Neural cell (in vitro differentiated cells): Measurements from ENCODE around the gene LRRC26.

Experiments used
- CTCF ChIP-seq: fragments of 450-650 bp; IDR thresholded peaks from 2 replicates; pipeline ENCODE4 v1.5.1; 2014; ENCODE audit warnings: antibody characterized with exemption, mild to moderate bottlenecking, moderate library complexity; ENCODE audit not compliant: poor library complexity, severe bottlenecking
- EP300 ChIP-seq: fragments of 450-650 bp; conservative IDR thresholded peaks from 2 replicates; pipeline ENCODE4 v1.6.1; 2014; ENCODE audit warnings: antibody characterized with exemption, mild to moderate bottlenecking, moderate library complexity; ENCODE audit not compliant: poor library complexity, severe bottlenecking
- EZH2 ChIP-seq: fragments of 200-600, 300-800 bp; shearing (Covaris generic), sonication (generic); IDR thresholded peaks from 2 replicates; pipeline ENCODE4 v1.6.1; 2014; ENCODE audit warnings: antibody characterized with exemption, low read length, borderline replicate concordance, mild to moderate bottlenecking; ENCODE audit not compliant: insufficient read depth, poor library complexity, severe bottlenecking
- MXI1 ChIP-seq: fragments of 450-650 bp; conservative IDR thresholded peaks from 2 replicates; pipeline ENCODE4 v1.6.1; 2014; ENCODE audit warnings: antibody characterized with exemption, mild to moderate bottlenecking; ENCODE audit not compliant: poor library complexity, severe bottlenecking
- POLR2AphosphoS5 ChIP-seq: IDR thresholded peaks from 2 replicates; pipeline ENCODE4 v1.6.1; 2012
- RAD21 ChIP-seq: fragments of 450-650 bp; conservative IDR thresholded peaks from 2 replicates; pipeline ENCODE4 v1.6.1; 2014; ENCODE audit warnings: antibody characterized with exemption, mild to moderate bottlenecking, moderate library complexity
- REST ChIP-seq: IDR thresholded peaks from 2 replicates; pipeline ENCODE4 v1.6.1; 2012; ENCODE audit warnings: borderline replicate concordance
- SMC3 ChIP-seq: fragments of 450-650 bp; conservative IDR thresholded peaks from 2 replicates; pipeline ENCODE4 v1.6.1; 2014; ENCODE audit warnings: antibody characterized with exemption, mild to moderate bottlenecking, moderate library complexity; ENCODE audit not compliant: poor library complexity

GRCh38 chr9:137194388-137194787 is 24.5 kb upstream of the LRRC26 start:
- TF ChIP-seq EZH2 (no peak), CTCF (no peak), MXI1 (no peak), SMC3 (no peak), REST (no peak), RAD21 (no peak), EP300 (no peak), POLR2AphosphoS5 (no peak)
